Erythroblast (primary cell): Measurements from ENCODE around the gene DAB1.

Experiments used
- GATA1 ChIP-seq: IDR thresholded peaks from 2 replicates; pipeline ENCODE4 v1.6.1; 2011; ENCODE audit warnings: low read depth, mild to moderate bottlenecking, control low read depth, low read length, moderate library complexity
- POLR2A ChIP-seq: IDR thresholded peaks from 2 replicates; pipeline ENCODE4 v1.6.1; 2011; ENCODE audit warnings: mild to moderate bottlenecking, low read length

DNA sequence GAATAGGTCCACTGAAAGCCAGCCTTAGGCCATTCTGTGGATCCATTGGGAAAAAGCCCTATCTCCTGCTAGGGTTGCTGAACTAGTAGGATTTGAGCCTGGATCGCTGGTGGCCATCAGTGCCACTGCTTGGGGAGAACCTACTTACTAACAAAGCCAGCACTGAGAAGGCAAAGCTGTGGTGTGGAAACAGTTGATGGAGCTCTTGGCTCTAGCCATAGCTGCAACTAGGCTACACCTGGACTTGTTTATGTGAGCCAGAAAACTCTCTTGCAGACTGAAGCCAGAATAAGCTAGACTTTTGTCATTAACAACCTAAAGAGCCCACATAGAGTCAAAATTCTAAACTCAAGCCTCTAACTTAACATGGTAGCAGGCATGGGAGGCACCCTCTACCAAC is 20.7 kb downstream of the DAB1 start:
- TF ChIP-seq POLR2A (no peak), GATA1 (no peak)
